ENCODE data around the gene VWA1.

The VWA1 gene

DNA sequence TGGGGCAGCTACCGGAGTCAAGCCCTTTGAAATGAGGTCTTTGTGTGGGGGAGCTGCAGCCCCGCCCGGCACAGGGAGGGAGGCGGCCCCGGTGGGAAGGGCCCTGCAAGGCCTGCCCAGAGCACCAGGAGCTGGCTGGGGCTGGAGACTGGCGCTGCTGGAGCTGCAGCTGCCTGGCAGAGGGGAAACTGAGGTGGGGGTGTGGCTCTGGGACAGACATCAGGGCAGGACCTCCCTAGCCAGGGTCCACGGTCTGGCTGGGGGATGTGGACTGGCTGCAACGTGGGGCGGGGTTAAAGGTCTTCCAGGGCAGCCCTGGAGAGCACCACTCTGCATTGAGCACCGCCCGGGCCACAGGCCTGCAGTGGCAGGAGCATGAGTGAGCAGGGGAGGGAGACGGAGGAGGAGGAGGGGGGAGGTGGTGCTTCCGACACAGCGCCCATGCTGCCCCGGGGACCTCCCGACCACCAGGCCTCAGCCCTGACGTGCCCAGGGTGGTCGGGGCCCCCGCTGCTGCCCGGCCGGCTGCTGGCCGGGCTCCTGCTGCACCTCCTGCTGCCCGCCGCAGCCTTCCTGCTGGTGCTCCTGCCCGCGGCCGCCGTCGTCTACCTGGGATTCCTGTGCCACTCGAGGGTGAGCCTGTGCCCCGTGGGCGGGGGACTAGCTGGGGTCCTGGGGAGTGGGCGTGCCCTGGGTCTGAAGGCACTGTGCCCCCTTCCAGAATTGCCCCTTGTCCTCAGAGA, 9.6 kb upstream of the VWA1 start (continued):
- TF ChIP-seq, protein P1, sequence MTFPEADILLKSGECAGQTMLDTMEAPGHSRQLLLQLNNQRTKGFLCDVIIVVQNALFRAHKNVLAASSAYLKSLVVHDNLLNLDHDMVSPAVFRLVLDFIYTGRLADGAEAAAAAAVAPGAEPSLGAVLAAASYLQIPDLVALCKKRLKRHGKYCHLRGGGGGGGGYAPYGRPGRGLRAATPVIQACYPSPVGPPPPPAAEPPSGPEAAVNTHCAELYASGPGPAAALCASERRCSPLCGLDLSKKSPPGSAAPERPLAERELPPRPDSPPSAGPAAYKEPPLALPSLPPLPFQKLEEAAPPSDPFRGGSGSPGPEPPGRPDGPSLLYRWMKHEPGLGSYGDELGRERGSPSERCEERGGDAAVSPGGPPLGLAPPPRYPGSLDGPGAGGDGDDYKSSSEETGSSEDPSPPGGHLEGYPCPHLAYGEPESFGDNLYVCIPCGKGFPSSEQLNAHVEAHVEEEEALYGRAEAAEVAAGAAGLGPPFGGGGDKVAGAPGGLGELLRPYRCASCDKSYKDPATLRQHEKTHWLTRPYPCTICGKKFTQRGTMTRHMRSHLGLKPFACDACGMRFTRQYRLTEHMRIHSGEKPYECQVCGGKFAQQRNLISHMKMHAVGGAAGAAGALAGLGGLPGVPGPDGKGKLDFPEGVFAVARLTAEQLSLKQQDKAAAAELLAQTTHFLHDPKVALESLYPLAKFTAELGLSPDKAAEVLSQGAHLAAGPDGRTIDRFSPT (tag by site-specific recombination; IDR thresholded peaks at IDR 0.05) = no peak
- TF ChIP-seq ZSCAN30 (tag by site-specific recombination; IDR thresholded peaks at IDR 0.05) (no peak), ZIC2 (tag by site-specific recombination; IDR thresholded peaks at IDR 0.05) (peak; percentile 32; the same call in 1 of the 2 replicates), ZBTB48 (tag by site-specific recombination; IDR thresholded peaks at IDR 0.05) (no peak), ZFHX2 (tag by site-specific recombination; conservative IDR thresholded peaks at IDR 0.05) (0 out of 2 replicates have a peak, but pooled peaks have one; percentile 19), ZNF335 (tag by site-specific recombination; conservative IDR thresholded peaks at IDR 0.05) (no peak), GFI1B (tag by site-specific recombination; IDR thresholded peaks at IDR 0.05) (no peak), KLF1 (tag by site-specific recombination; IDR thresholded peaks at IDR 0.05) (peak; percentile 86), ZNF600 (tag by site-specific recombination; IDR thresholded peaks at IDR 0.05) (peak; percentile 70), GLI2 (tag by site-specific recombination; IDR thresholded peaks at IDR 0.05; ENCODE audit: borderline replicate concordance, low read depth) (no peak)
- TF ChIP-seq, protein P2, sequence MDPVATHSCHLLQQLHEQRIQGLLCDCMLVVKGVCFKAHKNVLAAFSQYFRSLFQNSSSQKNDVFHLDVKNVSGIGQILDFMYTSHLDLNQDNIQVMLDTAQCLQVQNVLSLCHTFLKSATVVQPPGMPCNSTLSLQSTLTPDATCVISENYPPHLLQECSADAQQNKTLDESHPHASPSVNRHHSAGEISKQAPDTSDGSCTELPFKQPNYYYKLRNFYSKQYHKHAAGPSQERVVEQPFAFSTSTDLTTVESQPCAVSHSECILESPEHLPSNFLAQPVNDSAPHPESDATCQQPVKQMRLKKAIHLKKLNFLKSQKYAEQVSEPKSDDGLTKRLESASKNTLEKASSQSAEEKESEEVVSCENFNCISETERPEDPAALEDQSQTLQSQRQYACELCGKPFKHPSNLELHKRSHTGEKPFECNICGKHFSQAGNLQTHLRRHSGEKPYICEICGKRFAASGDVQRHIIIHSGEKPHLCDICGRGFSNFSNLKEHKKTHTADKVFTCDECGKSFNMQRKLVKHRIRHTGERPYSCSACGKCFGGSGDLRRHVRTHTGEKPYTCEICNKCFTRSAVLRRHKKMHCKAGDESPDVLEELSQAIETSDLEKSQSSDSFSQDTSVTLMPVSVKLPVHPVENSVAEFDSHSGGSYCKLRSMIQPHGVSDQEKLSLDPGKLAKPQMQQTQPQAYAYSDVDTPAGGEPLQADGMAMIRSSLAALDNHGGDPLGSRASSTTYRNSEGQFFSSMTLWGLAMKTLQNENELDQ (tag by site-specific recombination; IDR thresholded peaks at IDR 0.05; ENCODE audit: low read depth) = no peak
- TF ChIP-seq, protein P3, sequence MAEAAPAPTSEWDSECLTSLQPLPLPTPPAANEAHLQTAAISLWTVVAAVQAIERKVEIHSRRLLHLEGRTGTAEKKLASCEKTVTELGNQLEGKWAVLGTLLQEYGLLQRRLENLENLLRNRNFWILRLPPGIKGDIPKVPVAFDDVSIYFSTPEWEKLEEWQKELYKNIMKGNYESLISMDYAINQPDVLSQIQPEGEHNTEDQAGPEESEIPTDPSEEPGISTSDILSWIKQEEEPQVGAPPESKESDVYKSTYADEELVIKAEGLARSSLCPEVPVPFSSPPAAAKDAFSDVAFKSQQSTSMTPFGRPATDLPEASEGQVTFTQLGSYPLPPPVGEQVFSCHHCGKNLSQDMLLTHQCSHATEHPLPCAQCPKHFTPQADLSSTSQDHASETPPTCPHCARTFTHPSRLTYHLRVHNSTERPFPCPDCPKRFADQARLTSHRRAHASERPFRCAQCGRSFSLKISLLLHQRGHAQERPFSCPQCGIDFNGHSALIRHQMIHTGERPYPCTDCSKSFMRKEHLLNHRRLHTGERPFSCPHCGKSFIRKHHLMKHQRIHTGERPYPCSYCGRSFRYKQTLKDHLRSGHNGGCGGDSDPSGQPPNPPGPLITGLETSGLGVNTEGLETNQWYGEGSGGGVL (tag by site-specific recombination; IDR thresholded peaks at IDR 0.05) = 0 out of 2 replicates have a peak, but pooled peaks have one; percentile 24
- TF ChIP-seq, protein P4, sequence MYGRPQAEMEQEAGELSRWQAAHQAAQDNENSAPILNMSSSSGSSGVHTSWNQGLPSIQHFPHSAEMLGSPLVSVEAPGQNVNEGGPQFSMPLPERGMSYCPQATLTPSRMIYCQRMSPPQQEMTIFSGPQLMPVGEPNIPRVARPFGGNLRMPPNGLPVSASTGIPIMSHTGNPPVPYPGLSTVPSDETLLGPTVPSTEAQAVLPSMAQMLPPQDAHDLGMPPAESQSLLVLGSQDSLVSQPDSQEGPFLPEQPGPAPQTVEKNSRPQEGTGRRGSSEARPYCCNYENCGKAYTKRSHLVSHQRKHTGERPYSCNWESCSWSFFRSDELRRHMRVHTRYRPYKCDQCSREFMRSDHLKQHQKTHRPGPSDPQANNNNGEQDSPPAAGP (tag by site-specific recombination; IDR thresholded peaks at IDR 0.05) = 0 out of 2 replicates have a peak, but pooled peaks have one; percentile 35

DNA sequence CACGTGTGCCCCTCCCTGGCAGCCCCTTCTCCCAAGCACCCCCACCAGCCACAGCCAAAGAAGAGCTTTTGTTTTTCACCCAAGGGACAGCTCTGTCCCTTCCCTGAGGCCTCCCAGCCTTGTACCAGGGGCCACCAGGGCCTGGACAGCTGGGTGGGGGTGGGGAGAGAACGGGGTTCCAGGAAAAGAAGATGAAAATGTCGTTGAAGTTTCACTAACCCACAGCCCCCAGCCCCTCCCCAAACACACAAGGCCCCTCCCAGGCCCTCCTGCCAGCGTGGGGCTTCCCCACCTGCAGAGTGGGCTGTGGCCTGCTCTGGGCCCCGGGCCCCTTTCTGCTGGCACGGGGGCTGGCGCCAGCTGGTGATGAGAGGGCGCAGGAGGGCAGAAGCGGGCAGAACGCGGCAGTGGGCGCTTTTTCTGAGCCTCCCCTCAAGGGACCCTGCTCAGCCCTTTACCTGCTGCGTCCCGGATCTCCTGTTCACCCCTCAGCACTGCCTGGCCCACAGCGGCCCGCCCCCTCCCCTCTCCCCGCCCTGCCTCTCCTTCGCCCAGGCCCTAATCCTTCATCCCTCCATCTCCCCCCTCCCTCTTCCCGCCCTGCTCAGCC, 8.9 kb upstream of the VWA1 start:
- H3K27ac ChIP-seq (ENCODE audit: extremely low read depth, low read depth, low read length) = no peak overlapping the region
- no peaks in the 10 kb centered on the region for H3K36me3 ChIP-seq (ENCODE audit: control insufficient read depth in 2 of 2, insufficient read depth in 1 of 2, low read length in 2 of 2)
- no peak overlapping the region for H3K4me3 ChIP-seq (ENCODE audit: low read depth, low read length)
- POLR2A ChIA-PET = no interaction called here
- H3K4me1 ChIP-seq (ENCODE audit: control insufficient read depth, insufficient read depth, low read length) = no peaks in the 10 kb centered on the region
- CTCF ChIA-PET = interaction anchor here (2.0 kb wide), 1 partner anchor 15 kb away, joined by 5 read pairs; no protein-coding TSS in a partner anchor
- H3K9me3 ChIP-seq (ENCODE audit: control insufficient read depth, insufficient read depth, low read depth, low read length) = no peaks in the 10 kb centered on the region
- TF ChIP-seq, protein P5, sequence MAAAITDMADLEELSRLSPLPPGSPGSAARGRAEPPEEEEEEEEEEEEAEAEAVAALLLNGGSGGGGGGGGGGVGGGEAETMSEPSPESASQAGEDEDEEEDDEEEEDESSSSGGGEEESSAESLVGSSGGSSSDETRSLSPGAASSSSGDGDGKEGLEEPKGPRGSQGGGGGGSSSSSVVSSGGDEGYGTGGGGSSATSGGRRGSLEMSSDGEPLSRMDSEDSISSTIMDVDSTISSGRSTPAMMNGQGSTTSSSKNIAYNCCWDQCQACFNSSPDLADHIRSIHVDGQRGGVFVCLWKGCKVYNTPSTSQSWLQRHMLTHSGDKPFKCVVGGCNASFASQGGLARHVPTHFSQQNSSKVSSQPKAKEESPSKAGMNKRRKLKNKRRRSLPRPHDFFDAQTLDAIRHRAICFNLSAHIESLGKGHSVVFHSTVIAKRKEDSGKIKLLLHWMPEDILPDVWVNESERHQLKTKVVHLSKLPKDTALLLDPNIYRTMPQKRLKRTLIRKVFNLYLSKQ (tag by site-specific recombination; IDR thresholded peaks at IDR 0.05; ENCODE audit: borderline replicate concordance) = no peak
- TF ChIP-seq ZNF768 (tag by site-specific recombination; IDR thresholded peaks at IDR 0.05) (no peak), ZNF24 (tag by site-specific recombination; IDR thresholded peaks at IDR 0.05) (no peak), GLIS1 (tag by site-specific recombination; IDR thresholded peaks at IDR 0.05) (peak; percentile 25; the same call in 1 of the 2 replicates), ZNF473 (tag by site-specific recombination; IDR thresholded peaks at IDR 0.05) (no peak), BCL11A (tag by site-specific recombination; IDR thresholded peaks at IDR 0.05; ENCODE audit: low read depth) (no peak), SP7 (tag by site-specific recombination; IDR thresholded peaks at IDR 0.05) (no peak)
- TF ChIP-seq, protein P6, sequence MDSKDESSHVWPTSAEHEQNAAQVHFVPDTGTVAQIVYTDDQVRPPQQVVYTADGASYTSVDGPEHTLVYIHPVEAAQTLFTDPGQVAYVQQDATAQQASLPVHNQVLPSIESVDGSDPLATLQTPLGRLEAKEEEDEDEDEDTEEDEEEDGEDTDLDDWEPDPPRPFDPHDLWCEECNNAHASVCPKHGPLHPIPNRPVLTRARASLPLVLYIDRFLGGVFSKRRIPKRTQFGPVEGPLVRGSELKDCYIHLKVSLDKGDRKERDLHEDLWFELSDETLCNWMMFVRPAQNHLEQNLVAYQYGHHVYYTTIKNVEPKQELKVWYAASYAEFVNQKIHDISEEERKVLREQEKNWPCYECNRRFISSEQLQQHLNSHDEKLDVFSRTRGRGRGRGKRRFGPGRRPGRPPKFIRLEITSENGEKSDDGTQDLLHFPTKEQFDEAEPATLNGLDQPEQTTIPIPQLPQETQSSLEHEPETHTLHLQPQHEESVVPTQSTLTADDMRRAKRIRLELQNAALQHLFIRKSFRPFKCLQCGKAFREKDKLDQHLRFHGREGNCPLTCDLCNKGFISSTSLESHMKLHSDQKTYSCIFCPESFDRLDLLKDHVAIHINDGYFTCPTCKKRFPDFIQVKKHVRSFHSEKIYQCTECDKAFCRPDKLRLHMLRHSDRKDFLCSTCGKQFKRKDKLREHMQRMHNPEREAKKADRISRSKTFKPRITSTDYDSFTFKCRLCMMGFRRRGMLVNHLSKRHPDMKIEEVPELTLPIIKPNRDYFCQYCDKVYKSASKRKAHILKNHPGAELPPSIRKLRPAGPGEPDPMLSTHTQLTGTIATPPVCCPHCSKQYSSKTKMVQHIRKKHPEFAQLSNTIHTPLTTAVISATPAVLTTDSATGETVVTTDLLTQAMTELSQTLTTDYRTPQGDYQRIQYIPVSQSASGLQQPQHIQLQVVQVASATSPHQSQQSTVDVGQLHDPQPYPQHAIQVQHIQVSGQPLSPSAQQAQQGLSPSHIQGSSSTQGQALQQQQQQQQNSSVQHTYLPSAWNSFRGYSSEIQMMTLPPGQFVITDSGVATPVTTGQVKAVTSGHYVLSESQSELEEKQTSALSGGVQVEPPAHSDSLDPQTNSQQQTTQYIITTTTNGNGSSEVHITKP (tag by site-specific recombination; IDR thresholded peaks at IDR 0.05) = 0 out of 2 replicates have a peak, but pooled peaks have one; percentile 14
